ENCODE data around the gene PTPRN2.

Gene PTPRN2

DNA sequence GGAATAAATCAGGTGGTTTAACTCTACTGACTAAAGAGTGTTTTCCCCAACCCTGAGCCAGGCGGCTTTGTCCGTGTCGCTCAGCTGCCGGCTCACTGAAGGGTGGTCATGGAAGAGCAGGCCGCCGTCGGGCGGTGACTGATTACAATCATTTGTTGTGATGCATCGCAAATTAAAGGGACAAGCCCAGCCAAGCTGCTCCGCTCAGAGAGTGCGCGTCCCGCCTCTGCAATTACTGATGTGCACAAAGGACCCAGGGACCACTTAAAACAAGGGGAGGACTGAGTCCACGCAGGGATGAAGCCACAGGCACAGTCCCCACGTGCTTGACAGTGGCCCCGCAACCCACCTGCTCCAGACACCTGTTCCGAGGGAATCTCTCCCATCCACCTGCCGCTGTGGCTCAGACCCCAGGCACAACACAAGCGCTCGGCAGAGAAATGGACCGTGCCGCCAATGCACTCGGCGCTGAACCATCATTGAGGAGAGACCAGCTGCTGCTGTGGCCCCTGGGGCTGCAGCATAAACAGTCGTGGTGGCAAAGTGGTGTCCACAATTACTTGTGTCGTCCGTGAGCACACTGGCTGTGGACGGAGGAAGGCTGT, 526.5 kb downstream of the PTPRN2 start:
- TF ChIP-seq ZFX (IDR thresholded peaks at IDR 0.05; ENCODE audit: borderline replicate concordance), result no peak
- TF ChIP-seq, protein P1, sequence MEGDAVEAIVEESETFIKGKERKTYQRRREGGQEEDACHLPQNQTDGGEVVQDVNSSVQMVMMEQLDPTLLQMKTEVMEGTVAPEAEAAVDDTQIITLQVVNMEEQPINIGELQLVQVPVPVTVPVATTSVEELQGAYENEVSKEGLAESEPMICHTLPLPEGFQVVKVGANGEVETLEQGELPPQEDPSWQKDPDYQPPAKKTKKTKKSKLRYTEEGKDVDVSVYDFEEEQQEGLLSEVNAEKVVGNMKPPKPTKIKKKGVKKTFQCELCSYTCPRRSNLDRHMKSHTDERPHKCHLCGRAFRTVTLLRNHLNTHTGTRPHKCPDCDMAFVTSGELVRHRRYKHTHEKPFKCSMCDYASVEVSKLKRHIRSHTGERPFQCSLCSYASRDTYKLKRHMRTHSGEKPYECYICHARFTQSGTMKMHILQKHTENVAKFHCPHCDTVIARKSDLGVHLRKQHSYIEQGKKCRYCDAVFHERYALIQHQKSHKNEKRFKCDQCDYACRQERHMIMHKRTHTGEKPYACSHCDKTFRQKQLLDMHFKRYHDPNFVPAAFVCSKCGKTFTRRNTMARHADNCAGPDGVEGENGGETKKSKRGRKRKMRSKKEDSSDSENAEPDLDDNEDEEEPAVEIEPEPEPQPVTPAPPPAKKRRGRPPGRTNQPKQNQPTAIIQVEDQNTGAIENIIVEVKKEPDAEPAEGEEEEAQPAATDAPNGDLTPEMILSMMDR (IDR thresholded peaks at IDR 0.05), result no peak
- H3K27ac ChIP-seq, result no peak overlapping the region

DNA sequence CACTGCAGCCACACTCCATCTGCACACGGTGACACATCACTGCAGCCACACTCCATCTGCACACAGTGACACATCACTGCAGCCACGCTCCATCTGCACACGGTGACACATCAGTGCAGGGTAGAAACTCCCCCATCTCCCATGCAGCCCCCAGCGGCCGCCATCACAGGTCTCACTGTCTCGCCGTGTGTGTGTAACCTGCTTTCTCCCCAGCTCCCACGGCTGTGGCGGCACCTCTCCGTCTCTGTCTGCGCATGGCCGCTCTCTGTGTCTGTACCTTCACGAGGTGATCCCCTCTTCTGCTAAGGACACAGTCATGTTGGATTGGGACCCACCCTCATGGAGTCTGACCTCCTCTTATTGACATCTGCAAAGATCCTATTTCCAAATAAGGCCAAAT, 527.4 kb downstream of the PTPRN2 start:
- H3K27ac ChIP-seq, result no peak overlapping the region
- TF ChIP-seq, protein P1 (IDR thresholded peaks at IDR 0.05), result no peak
- TF ChIP-seq ZFX (IDR thresholded peaks at IDR 0.05; ENCODE audit: borderline replicate concordance), result no peak

DNA sequence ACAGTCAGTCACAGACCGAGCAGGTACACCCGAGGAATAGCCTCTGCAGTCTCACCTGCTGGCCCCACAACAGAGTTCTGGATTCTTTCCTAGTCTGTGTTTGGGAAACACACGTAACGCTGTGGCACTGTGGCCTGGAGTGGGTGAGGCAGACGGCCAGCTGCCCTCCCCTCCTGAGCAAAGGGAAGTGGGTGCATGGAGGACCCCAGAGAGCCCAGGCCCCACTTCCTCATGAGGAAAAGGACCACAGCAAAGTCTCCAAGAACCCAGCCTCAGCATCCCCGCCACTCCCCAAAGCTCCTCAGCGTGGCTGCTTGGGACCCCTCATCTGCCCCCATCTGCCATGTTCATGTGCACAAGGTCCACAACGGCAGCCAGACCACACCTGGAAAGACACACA, 530.2 kb downstream of the PTPRN2 start:
- no peak overlapping the region for H3K27ac ChIP-seq
- TF ChIP-seq, protein P1 (IDR thresholded peaks at IDR 0.05), result no peak
- no peak for TF ChIP-seq ZFX (IDR thresholded peaks at IDR 0.05; ENCODE audit: borderline replicate concordance)

DNA sequence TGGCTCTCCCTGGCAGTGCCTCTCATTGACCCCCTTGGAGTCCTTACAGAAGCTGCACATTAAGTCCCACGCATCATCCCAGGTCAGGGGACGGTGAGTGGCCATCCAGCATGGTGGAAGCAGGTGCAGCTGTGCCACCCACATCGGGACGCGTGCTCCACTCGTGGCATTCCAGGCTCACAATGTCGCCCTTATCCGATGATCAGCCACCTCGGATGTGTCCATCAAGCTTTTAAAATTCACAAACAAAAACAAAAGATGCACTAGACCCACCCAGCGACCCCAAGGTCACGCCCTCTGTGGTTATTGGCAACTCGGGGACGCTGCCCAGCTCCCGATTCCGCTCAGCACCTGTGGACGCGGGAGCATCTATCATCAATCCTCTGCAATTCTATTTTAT, 530.9 kb downstream of the PTPRN2 start:
- TF ChIP-seq, protein P1 (IDR thresholded peaks at IDR 0.05), result no peak
- TF ChIP-seq ZFX (IDR thresholded peaks at IDR 0.05; ENCODE audit: borderline replicate concordance), result no peak
- H3K27ac ChIP-seq, result no peak overlapping the region

DNA sequence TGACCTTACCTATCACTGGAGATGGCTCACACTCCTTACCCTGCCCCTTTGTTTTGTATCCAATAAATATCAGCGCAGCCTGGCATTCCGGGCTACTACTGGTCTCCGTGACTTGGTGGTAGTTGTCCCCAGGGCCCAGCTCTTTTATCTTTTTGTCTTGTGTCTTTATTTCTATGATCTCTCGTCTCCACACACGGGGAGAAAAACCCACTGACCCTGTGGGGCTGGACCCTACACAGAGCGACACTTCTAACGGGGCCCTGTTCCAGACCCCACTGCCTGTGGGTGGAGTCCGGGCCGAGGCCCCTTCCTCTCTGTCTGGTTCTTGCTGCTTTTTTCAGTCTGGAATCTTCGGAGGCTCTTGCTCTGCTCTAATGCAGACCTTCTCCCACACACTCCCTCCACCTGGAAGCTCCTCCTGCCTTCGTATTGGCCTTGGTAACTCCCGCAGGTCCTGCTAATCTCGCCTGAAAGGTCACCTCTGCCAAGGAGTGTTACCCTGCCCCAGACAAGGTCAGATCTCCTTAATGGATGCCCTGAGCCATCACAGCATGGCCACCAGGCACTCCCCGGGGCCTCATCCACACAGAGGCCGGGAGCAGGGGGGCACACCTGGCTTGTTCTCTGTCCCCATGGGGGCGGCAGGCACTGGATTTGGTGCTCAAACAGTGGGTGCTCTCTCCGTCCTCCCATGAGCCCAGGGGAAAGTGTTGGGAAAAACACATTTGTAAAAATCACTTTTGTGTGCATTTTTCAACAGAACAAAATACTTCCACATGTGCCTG, 531.7 kb downstream of the PTPRN2 start:
- no peak overlapping the region for H3K27ac ChIP-seq
- TF ChIP-seq ZFX (IDR thresholded peaks at IDR 0.05; ENCODE audit: borderline replicate concordance), result no peak

DNA sequence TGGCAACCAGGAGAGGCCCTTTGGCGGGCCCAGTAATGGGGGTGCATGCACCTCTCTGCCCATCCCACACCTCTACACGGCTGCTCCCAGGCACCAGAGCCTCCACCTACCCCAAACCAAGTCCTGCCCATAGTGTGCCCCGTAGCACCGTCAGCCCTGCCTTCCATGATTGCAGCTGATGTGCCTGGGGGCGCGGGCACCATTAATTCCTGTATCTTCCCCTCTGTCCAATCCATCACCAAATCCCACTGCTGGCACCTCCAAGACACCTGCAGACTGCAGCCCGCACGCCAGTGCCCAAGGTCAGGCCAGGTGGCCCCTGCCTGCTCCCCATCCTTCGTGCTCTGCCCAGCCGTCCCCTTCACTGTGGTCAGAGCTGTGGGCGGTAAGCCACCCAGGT, 533.0 kb downstream of the PTPRN2 start:
- TF ChIP-seq, protein P1 (IDR thresholded peaks at IDR 0.05), result no peak
- no peak for TF ChIP-seq ZFX (IDR thresholded peaks at IDR 0.05; ENCODE audit: borderline replicate concordance)
- no peak overlapping the region for H3K27ac ChIP-seq

DNA sequence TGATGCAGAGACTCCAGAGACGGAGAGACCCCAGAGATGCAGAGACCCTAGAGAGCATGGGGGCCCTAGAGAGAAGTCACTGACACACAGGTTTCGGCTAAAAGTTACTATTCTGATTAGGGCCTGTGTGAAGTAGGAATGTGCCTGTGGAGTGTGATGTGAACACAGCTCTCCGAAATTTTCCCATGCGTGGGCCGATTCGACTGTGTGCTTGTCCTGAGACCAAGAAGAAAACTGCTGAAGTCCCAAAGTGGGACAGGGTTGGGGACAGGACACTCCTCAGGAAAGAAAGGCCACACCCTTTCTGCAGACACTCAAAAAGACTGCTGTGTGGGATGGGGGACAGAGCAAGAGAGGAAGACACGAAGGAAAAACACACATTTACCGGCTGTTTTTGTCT, 533.5 kb downstream of the PTPRN2 start:
- H3K27ac ChIP-seq, result no peak overlapping the region
- TF ChIP-seq, protein P1 (IDR thresholded peaks at IDR 0.05), result no peak
- TF ChIP-seq ZFX (IDR thresholded peaks at IDR 0.05; ENCODE audit: borderline replicate concordance), result no peak
